ENCODE data around the gene QPRT. TPM values are rescaled to one million over a fixed set of nuclear protein-coding genes. Genes with fewer than 3 reads are reported as not detected.
A peak's percentile ranks its signal among the peaks of the same experiment; 100 is the strongest.

QPRT gene
- total and polyA plus RNA-seq, 2 of the 13 experiments (the other 11 are each of a cell fraction or from before 2014, with no cell fraction given), result 130 to 218 TPM

- no peak for TF ChIP-seq SIN3A (IDR thresholded peaks at IDR 0.05; ENCODE audit: borderline replicate concordance, low read depth, low read length)
- peak; percentile 88 for TF ChIP-seq POGZ (CRISPR knock-in tag; IDR thresholded peaks at IDR 0.05)
- no peak for TF ChIP-seq PBX2 (CRISPR knock-in tag; IDR thresholded peaks at IDR 0.05)
- TF ChIP-seq ZNF432 (CRISPR knock-in tag; IDR thresholded peaks at IDR 0.05; ENCODE audit: borderline replicate concordance), result no peak
- TF ChIP-seq FLYWCH1 (CRISPR knock-in tag; IDR thresholded peaks at IDR 0.05), result no peak
- no peak for TF ChIP-seq ZNF3 (CRISPR knock-in tag; IDR thresholded peaks at IDR 0.05)
- TF ChIP-seq SMARCC2 (IDR thresholded peaks at IDR 0.05), result no peak
- TF ChIP-seq TFAP4 (IDR thresholded peaks at IDR 0.05; ENCODE audit: borderline replicate concordance, low read depth), result 0 out of 2 replicates have a peak, but pooled peaks have one; percentile 15
- TF ChIP-seq RARA (CRISPR knock-in tag; IDR thresholded peaks at IDR 0.05), result 0 out of 2 replicates have a peak, but pooled peaks have one; percentile 17
- TF ChIP-seq IRX3 (CRISPR knock-in tag; IDR thresholded peaks at IDR 0.05; ENCODE audit: borderline replicate concordance, low read depth), result no peak
- peak; percentile 37; the same call in 1 of the 2 replicates for TF ChIP-seq RXRB (CRISPR knock-in tag; IDR thresholded peaks at IDR 0.05; ENCODE audit: borderline replicate concordance)
- TF ChIP-seq ZNF546 (CRISPR knock-in tag; conservative IDR thresholded peaks at IDR 0.05), result no peak
- TF ChIP-seq LCORL (IDR thresholded peaks at IDR 0.05), result 0 out of 2 replicates have a peak, but pooled peaks have one; percentile 4
- TF ChIP-seq LCORL (CRISPR knock-in tag; IDR thresholded peaks at IDR 0.05), result no peak
- TF ChIP-seq JDP2 (CRISPR knock-in tag; IDR thresholded peaks at IDR 0.05; ENCODE audit: borderline replicate concordance), result no peak
- TF ChIP-seq DMTF1 (CRISPR knock-in tag; IDR thresholded peaks at IDR 0.05), result no peak
- no peak for TF ChIP-seq THYN1 (CRISPR knock-in tag; IDR thresholded peaks at IDR 0.05; ENCODE audit: borderline replicate concordance, low read depth)
- no peak for TF ChIP-seq ZNF264 (CRISPR knock-in tag; IDR thresholded peaks at IDR 0.05)
- TF ChIP-seq ZNF431 (CRISPR knock-in tag; IDR thresholded peaks at IDR 0.05; ENCODE audit: borderline replicate concordance, low read depth), result no peak
- no peak for TF ChIP-seq ZBTB46 (CRISPR knock-in tag; IDR thresholded peaks at IDR 0.05; ENCODE audit: borderline replicate concordance)
- TF ChIP-seq DPF2 (CRISPR knock-in tag; IDR thresholded peaks at IDR 0.05; ENCODE audit: borderline replicate concordance, low read depth), result no peak
- no peak for TF ChIP-seq SP4 (CRISPR knock-in tag; IDR thresholded peaks at IDR 0.05)
- TF ChIP-seq ZFP82 (CRISPR knock-in tag; IDR thresholded peaks at IDR 0.05; ENCODE audit: borderline replicate concordance), result no peak
- no peak for TF ChIP-seq ZNF317 (CRISPR knock-in tag; IDR thresholded peaks at IDR 0.05)
- no peak for TF ChIP-seq ZNF558 (CRISPR knock-in tag; IDR thresholded peaks at IDR 0.05; ENCODE audit: borderline replicate concordance)
These were observed 33.2 kb upstream of the QPRT start (continued) for GRCh38 chr16:29645694-29646187.
